ENCODE measurements around the gene MSL1. TPM values are rescaled to one million over a fixed set of nuclear protein-coding genes. Genes with fewer than 3 reads are reported as not detected.

The MSL1 gene
- total RNA-seq, 1 donor from 2014 or later, result 27.1 TPM

- no peak for TF ChIP-seq CTCF (IDR thresholded peaks at IDR 0.05; ENCODE audit: insufficient read depth, low read length, severe bottlenecking)
- FAIRE-seq, result no peak
- H3K36me3 ChIP-seq (ENCODE audit: control insufficient read depth, insufficient read depth, low read length), result peaks cover 26% of the 10 kb centered on the region
- no peaks in the 10 kb centered on the region for H3K27me3 ChIP-seq (ENCODE audit: control insufficient read depth, insufficient read depth, low read length)
- H3K4me3 ChIP-seq (ENCODE audit: low read depth, low read length), result no peak overlapping the region
- no peak for DNase-seq (ENCODE audit: low read depth)
These were observed 51.5 kb downstream of the MSL1 start for GRCh38 chr17:40173091-40173777.

GRCh38 chr17:40173778-40174135 is 52.0 kb downstream of the MSL1 start:
- DNase-seq (ENCODE audit: low read depth) (no peak), FAIRE-seq (no peak)
- no peak overlapping the region for H3K4me3 ChIP-seq (ENCODE audit: low read depth, low read length)
- peaks cover 23% of the 10 kb centered on the region for H3K36me3 ChIP-seq (ENCODE audit: control insufficient read depth, insufficient read depth, low read length)
- no peak for TF ChIP-seq CTCF (IDR thresholded peaks at IDR 0.05; ENCODE audit: insufficient read depth, low read length, severe bottlenecking)
- H3K27me3 ChIP-seq (ENCODE audit: control insufficient read depth, insufficient read depth, low read length), result no peaks in the 10 kb centered on the region

- FAIRE-seq, result no peak
- Histone ChIP-seq H3K4me3 (ENCODE audit: low read depth, low read length) (no peak overlapping the region), H3K36me3 (ENCODE audit: control insufficient read depth, insufficient read depth, low read length) (peaks cover 18% of the 10 kb centered on the region), H3K27me3 (ENCODE audit: control insufficient read depth, insufficient read depth, low read length) (no peaks in the 10 kb centered on the region)
- DNase-seq (ENCODE audit: low read depth), result no peak
- no peak for TF ChIP-seq CTCF (IDR thresholded peaks at IDR 0.05; ENCODE audit: insufficient read depth, low read length, severe bottlenecking)
These were observed 52.7 kb downstream of the MSL1 start for GRCh38 chr17:40174514-40174913.

GRCh38 chr17:40175928-40176753 is 54.4 kb downstream of the MSL1 start:
- FAIRE-seq (peak; percentile 100), DNase-seq (ENCODE audit: low read depth) (peak; percentile 81)
- Histone ChIP-seq H3K27me3 (ENCODE audit: control insufficient read depth, insufficient read depth, low read length) (no peaks in the 10 kb centered on the region), H3K36me3 (ENCODE audit: control insufficient read depth, insufficient read depth, low read length) (peaks cover 11% of the 10 kb centered on the region), H3K4me3 (ENCODE audit: low read depth, low read length) (peak overlapping the region; percentile 36)
- no peak for TF ChIP-seq CTCF (IDR thresholded peaks at IDR 0.05; ENCODE audit: insufficient read depth, low read length, severe bottlenecking)

- TF ChIP-seq CTCF (IDR thresholded peaks at IDR 0.05; ENCODE audit: insufficient read depth, low read length, severe bottlenecking), result no peak
- Histone ChIP-seq H3K4me3 (ENCODE audit: low read depth, low read length) (peak overlapping the region; percentile 36), H3K36me3 (ENCODE audit: control insufficient read depth, insufficient read depth, low read length) (peaks cover 10% of the 10 kb centered on the region), H3K27me3 (ENCODE audit: control insufficient read depth, insufficient read depth, low read length) (no peaks in the 10 kb centered on the region)
- peak; percentile 93 for DNase-seq (ENCODE audit: low read depth)
- no peak for FAIRE-seq
These were observed 55.0 kb downstream of the MSL1 start for GRCh38 chr17:40176754-40177110.

All from bronchial epithelial cell (primary cell).